ENCODE results near the gene GALNT2.
A peak's percentile ranks its signal among the peaks of the same experiment; 100 is the strongest.

GALNT2 gene

GRCh38 chr1:230146709-230147108, 79.7 kb downstream of the GALNT2 start:
- H3K4me1 Mint-ChIP-seq = peaks cover 60% of the 10 kb centered on the region
- no peak overlapping the region for H3K27ac Mint-ChIP-seq (ENCODE audit: low read depth)
- H3K4me3 Mint-ChIP-seq = no peak overlapping the region
- DNase-seq (ENCODE audit: low spot score in 2 of 2) (no peak), ATAC-seq (replicated peaks; ENCODE audit: extremely low read depth, poor library complexity, severe bottlenecking) (no peak)
- H3K27me3 Mint-ChIP-seq = no peaks in the 10 kb centered on the region
- no peaks in the 10 kb centered on the region for H3K9me3 Mint-ChIP-seq
- peaks cover 2% of the 10 kb centered on the region for H3K36me3 Mint-ChIP-seq (ENCODE audit: insufficient read depth)

DNA sequence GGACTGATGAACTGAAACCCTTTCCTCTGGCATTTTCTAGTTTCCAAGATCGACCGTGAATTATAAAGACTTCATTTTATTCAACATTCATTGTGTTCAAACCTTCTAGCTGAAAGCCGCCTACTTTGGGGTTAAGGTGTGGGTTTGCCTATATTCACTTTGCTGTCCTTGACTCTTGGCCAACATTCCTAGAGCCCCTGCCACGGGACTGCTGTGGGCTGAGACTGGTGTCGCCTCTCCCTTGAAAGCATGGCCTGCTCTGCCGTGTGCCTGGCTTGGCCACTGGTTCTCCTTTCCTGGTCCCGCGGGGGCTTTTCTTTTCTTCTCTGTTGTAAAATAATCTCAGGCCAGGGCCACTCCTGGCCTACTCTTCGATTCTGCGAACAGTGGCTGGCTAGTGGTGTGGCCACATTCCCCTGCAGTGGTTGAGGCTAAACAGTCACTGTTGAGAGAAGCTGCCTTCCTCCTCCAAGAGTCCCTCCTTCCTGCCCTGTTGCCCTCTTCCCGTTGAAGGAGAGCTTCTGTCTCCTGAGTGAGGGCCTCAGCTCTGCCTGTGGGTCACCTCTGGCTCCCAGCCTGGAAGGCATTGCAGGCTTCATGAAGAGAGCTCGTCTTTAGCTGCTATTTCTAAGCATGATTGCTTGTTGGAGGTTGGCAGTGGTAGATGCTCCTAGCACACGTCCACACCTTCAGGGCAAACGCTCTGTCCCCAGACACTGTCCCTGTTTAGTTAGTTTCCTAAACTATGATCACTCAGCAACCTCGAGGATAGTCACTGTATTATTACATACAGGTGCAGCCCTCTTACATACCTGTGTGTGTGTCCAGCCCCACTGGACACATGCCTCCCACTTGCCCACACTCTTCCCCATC, 80.5 kb downstream of the GALNT2 start:
- DNase-seq (ENCODE audit: low spot score in 2 of 2) (no peak), ATAC-seq (replicated peaks; ENCODE audit: extremely low read depth, poor library complexity, severe bottlenecking) (no peak)
- Mint-ChIP-seq H3K4me3 (no peak overlapping the region), H3K27me3 (no peaks in the 10 kb centered on the region), H3K27ac (ENCODE audit: low read depth) (no peak overlapping the region), H3K4me1 (peaks cover 56% of the 10 kb centered on the region), H3K9me3 (no peaks in the 10 kb centered on the region), H3K36me3 (ENCODE audit: insufficient read depth) (peaks cover 2% of the 10 kb centered on the region)

DNA sequence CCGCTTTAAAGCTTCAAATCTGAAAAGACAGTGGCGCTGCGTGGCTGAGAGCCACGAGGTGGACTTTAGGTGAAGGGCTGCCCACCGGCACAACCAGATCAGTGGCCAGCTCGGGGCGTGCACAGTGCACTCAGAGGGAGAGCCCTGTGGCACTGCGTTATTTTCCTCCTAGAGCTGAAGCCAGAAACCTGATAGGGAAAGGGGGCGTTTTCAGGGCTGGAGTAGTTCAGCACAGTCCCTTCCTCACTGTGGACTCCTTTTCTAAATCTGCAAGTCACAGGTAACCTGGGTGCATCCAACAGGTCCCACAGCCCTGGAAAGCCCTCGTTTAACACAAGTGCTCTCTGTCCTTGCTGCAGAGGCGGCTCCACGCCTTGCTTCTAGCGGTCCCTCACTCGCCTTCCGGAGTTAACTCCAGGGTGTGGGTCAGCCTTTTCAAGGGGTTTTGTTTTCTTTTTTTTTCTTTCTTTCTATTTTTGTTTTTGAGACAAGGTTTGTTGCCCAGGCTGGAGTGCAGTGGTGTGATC, 81.2 kb downstream of the GALNT2 start:
- ATAC-seq (replicated peaks; ENCODE audit: extremely low read depth, poor library complexity, severe bottlenecking) (no peak), DNase-seq (ENCODE audit: low spot score in 2 of 2) (no peak)
- Mint-ChIP-seq H3K27ac (ENCODE audit: low read depth) (no peak overlapping the region), H3K9me3 (no peaks in the 10 kb centered on the region), H3K4me3 (no peak overlapping the region), H3K4me1 (peaks cover 49% of the 10 kb centered on the region), H3K27me3 (no peaks in the 10 kb centered on the region), H3K36me3 (ENCODE audit: insufficient read depth) (peaks cover 2% of the 10 kb centered on the region)

DNA sequence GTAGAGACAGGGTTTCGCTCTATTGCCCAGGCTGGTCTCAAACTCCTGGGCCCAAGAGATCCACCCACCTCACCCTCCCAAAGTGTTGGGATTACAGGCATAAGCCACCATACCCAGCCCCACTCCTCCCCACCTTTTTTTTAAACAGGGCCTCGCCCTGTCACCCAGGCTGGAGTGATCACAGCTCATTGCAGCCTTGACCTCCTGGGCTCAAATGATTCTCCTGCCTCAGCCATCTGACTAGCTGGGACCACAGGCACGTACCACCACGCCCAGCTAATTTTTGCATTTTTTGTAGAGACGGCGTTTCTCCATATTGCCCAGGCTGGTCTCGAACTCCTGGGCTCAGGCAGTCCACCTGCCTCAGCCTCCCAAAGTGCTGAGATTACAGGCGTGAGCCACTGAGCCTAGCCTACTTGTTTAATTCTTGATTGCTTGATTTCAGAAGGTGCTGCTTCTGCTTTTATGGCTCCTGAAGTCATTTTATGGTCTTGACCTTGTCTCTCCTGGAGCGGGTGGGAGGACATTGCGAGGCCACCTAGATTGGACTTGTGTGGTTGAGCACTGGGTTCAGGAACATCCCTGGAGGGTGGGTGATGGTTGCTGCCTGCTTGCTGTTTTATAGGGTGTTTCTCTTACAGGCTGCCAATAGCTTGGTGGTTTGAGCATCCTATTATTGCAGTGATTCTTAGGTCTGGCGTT, 81.9 kb downstream of the GALNT2 start:
- Mint-ChIP-seq H3K27ac (ENCODE audit: low read depth) (no peak overlapping the region), H3K36me3 (ENCODE audit: insufficient read depth) (peaks cover 2% of the 10 kb centered on the region), H3K27me3 (no peaks in the 10 kb centered on the region), H3K4me1 (peaks cover 46% of the 10 kb centered on the region), H3K4me3 (no peak overlapping the region), H3K9me3 (no peaks in the 10 kb centered on the region)
- no peak for DNase-seq (ENCODE audit: low spot score in 2 of 2)
- ATAC-seq (replicated peaks; ENCODE audit: extremely low read depth, poor library complexity, severe bottlenecking) = no peak

- H3K4me1 Mint-ChIP-seq = peaks cover 35% of the 10 kb centered on the region
- DNase-seq (ENCODE audit: low spot score in 2 of 2) (no peak), ATAC-seq (replicated peaks; ENCODE audit: extremely low read depth, poor library complexity, severe bottlenecking) (peak; percentile 46)
- H3K4me3 Mint-ChIP-seq = no peak overlapping the region
- no peaks in the 10 kb centered on the region for H3K27me3 Mint-ChIP-seq
- no peaks in the 10 kb centered on the region for H3K9me3 Mint-ChIP-seq
- H3K27ac Mint-ChIP-seq (ENCODE audit: low read depth) = peak overlapping the region; percentile 35
- peaks cover 2% of the 10 kb centered on the region for H3K36me3 Mint-ChIP-seq (ENCODE audit: insufficient read depth)
These were observed 82.9 kb downstream of the GALNT2 start for GRCh38 chr1:230149751-230150584.

GRCh38 chr1:230150615-230151014, 83.6 kb downstream of the GALNT2 start:
- H3K4me3 Mint-ChIP-seq = no peak overlapping the region
- H3K4me1 Mint-ChIP-seq = peaks cover 35% of the 10 kb centered on the region
- DNase-seq (ENCODE audit: low spot score in 2 of 2) (no peak), ATAC-seq (replicated peaks; ENCODE audit: extremely low read depth, poor library complexity, severe bottlenecking) (no peak)
- peak overlapping the region; percentile 35 for H3K27ac Mint-ChIP-seq (ENCODE audit: low read depth)
- H3K36me3 Mint-ChIP-seq (ENCODE audit: insufficient read depth) = peaks cover 2% of the 10 kb centered on the region
- H3K9me3 Mint-ChIP-seq = no peaks in the 10 kb centered on the region
- H3K27me3 Mint-ChIP-seq = no peaks in the 10 kb centered on the region

- H3K4me1 Mint-ChIP-seq = peaks cover 32% of the 10 kb centered on the region
- no peaks in the 10 kb centered on the region for H3K9me3 Mint-ChIP-seq
- H3K4me3 Mint-ChIP-seq = no peak overlapping the region
- peaks cover 2% of the 10 kb centered on the region for H3K36me3 Mint-ChIP-seq (ENCODE audit: insufficient read depth)
- no peak overlapping the region for H3K27ac Mint-ChIP-seq (ENCODE audit: low read depth)
- no peak for DNase-seq (ENCODE audit: low spot score in 2 of 2)
- H3K27me3 Mint-ChIP-seq = no peaks in the 10 kb centered on the region
- ATAC-seq (replicated peaks; ENCODE audit: extremely low read depth, poor library complexity, severe bottlenecking) = no peak
These were observed 85.0 kb downstream of the GALNT2 start for GRCh38 chr1:230151924-230152468.

GRCh38 chr1:230152999-230153398, 86.0 kb downstream of the GALNT2 start:
- H3K4me1 Mint-ChIP-seq = peaks cover 35% of the 10 kb centered on the region
- ATAC-seq (replicated peaks; ENCODE audit: extremely low read depth, poor library complexity, severe bottlenecking) (no peak), DNase-seq (ENCODE audit: low spot score in 2 of 2) (no peak)
- H3K27ac Mint-ChIP-seq (ENCODE audit: low read depth) = no peak overlapping the region
- H3K27me3 Mint-ChIP-seq = no peaks in the 10 kb centered on the region
- H3K4me3 Mint-ChIP-seq = no peak overlapping the region
- no peaks in the 10 kb centered on the region for H3K36me3 Mint-ChIP-seq (ENCODE audit: insufficient read depth)
- H3K9me3 Mint-ChIP-seq = no peaks in the 10 kb centered on the region

GRCh38 chr1:230153641-230154296, 86.7 kb downstream of the GALNT2 start:
- Mint-ChIP-seq H3K36me3 (ENCODE audit: insufficient read depth) (no peaks in the 10 kb centered on the region), H3K27ac (ENCODE audit: low read depth) (no peak overlapping the region)

DNA sequence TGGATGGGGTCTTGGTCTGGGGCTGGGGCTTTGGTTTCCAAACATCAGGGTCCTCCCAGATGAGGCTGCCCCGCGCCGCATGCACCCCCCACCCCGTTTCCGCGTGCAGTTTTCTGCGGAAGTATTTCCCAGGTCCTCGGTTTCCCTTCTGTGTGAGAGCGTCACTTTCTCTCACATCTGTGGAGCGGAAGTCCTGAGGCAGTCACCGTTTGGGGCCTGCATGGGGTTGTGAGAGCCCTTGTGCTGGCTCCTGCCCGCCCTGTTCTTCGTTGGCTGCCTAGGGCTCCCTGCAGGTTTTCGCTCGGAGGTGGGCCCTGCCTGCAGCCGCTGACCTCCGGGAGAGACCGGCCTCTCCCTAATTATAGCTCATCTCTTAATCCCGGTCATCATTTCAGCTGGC, 88.0 kb downstream of the GALNT2 start:
- Mint-ChIP-seq H3K36me3 (ENCODE audit: insufficient read depth) (no peaks in the 10 kb centered on the region), H3K4me3 (no peak overlapping the region), H3K9me3 (no peaks in the 10 kb centered on the region), H3K27ac (ENCODE audit: low read depth) (no peak overlapping the region), H3K27me3 (no peaks in the 10 kb centered on the region), H3K4me1 (peaks cover 36% of the 10 kb centered on the region)
- DNase-seq (ENCODE audit: low spot score in 2 of 2) = no peak
- ATAC-seq (replicated peaks; ENCODE audit: extremely low read depth, poor library complexity, severe bottlenecking) = no peak

More at GRCh38 chr1:230153641-230154296, 86.7 kb downstream of the GALNT2 start:
- H3K9me3 Mint-ChIP-seq = no peaks in the 10 kb centered on the region
- ATAC-seq (replicated peaks; ENCODE audit: extremely low read depth, poor library complexity, severe bottlenecking) = no peak
- no peak overlapping the region for H3K4me3 Mint-ChIP-seq
- peaks cover 37% of the 10 kb centered on the region for H3K4me1 Mint-ChIP-seq
- no peaks in the 10 kb centered on the region for H3K27me3 Mint-ChIP-seq
- DNase-seq (ENCODE audit: low spot score in 2 of 2) = no peak

GRCh38 chr1:230156068-230156467, 89.0 kb downstream of the GALNT2 start:
- no peaks in the 10 kb centered on the region for H3K27me3 Mint-ChIP-seq
- H3K4me3 Mint-ChIP-seq = no peak overlapping the region
- no peaks in the 10 kb centered on the region for H3K9me3 Mint-ChIP-seq
- H3K36me3 Mint-ChIP-seq (ENCODE audit: insufficient read depth) = no peaks in the 10 kb centered on the region
- DNase-seq (ENCODE audit: low spot score in 2 of 2) (no peak), ATAC-seq (replicated peaks; ENCODE audit: extremely low read depth, poor library complexity, severe bottlenecking) (no peak)
- H3K27ac Mint-ChIP-seq (ENCODE audit: low read depth) = peak overlapping the region; percentile 4
- peaks cover 42% of the 10 kb centered on the region for H3K4me1 Mint-ChIP-seq

GRCh38 chr1:230156536-230156935, 89.5 kb downstream of the GALNT2 start:
- no peak for ATAC-seq (replicated peaks; ENCODE audit: extremely low read depth, poor library complexity, severe bottlenecking)

More at GRCh38 chr1:230156536-230156935, 89.5 kb downstream of the GALNT2 start:
- Mint-ChIP-seq H3K9me3 (no peaks in the 10 kb centered on the region), H3K4me1 (peaks cover 47% of the 10 kb centered on the region), H3K36me3 (ENCODE audit: insufficient read depth) (no peaks in the 10 kb centered on the region), H3K27me3 (no peaks in the 10 kb centered on the region), H3K27ac (ENCODE audit: low read depth) (no peak overlapping the region), H3K4me3 (no peak overlapping the region)
- DNase-seq (ENCODE audit: low spot score in 2 of 2) = no peak

All from central memory CD8-positive, alpha-beta T cell (primary cell).